Left renal pelvis (tissue), 4 donors: ENCODE data around the gene CLPX. TPM values are rescaled to one million over a fixed set of nuclear protein-coding genes. Genes with fewer than 3 reads are reported as not detected.
"Not testable (repeated sequence)": the region's sequence is repeated elsewhere in the genome, so short reads cannot be mapped to it uniquely, and the experiment has no call there.

Experiments used
- DNase-seq, 4 donors: peaks; one replicate each; pipeline ENCODE4 v3.0.0-alpha.2; 2013; ENCODE audit warnings: low read depth in 4 of 4, low spot score in 3 of 4
- polyA plus RNA-seq, 4 donors: library from polyadenylated mRNA; unstranded; fragments of 120-200 nt; gene quantifications; one replicate each; pipeline ENCODE4 v1.2.1, GENCODE V29; 2013; ENCODE audit not compliant: insufficient read length in 4 of 4

The CLPX gene
- 10 to 100 TPM; 50.8 to 73.0 (median 71.4) TPM for polyA plus RNA-seq

GRCh38 chr15:65184868-65185717 is at the start of gene CLPX:
Gene CLPX (minus strand): TSS chr15:65185342. CDS start chr15:65185153, 189 bp downstream.
- DNase-seq: peak; percentile 83 to 92 (median 88)

GRCh38 chr15:65233696-65234095 is 48.6 kb upstream of the CLPX start:
- DNase-seq: no peak

GRCh38 chr15:65232520-65232919 is 47.4 kb upstream of the CLPX start:
- DNase-seq: no peak

- DNase-seq: no peak
Observed at GRCh38 chr15:65231306-65231705, 46.2 kb upstream of the CLPX start.

- not testable (repeated sequence) for DNase-seq
Observed at GRCh38 chr15:65226901-65227300, 41.8 kb upstream of the CLPX start.

- no peak for DNase-seq
Observed at GRCh38 chr15:65226221-65226620, 41.1 kb upstream of the CLPX start.

GRCh38 chr15:65223996-65224395 is 38.9 kb upstream of the CLPX start:
- no peak for DNase-seq

GRCh38 chr15:65222891-65223290 is 37.7 kb upstream of the CLPX start:
- DNase-seq: no peak

GRCh38 chr15:65221697-65222096 is 36.6 kb upstream of the CLPX start:
- no peak for DNase-seq

GRCh38 chr15:65219137-65219536 is 34.0 kb upstream of the CLPX start:
- no peak for DNase-seq

GRCh38 chr15:65217526-65218482 is 32.7 kb upstream of the CLPX start:
- DNase-seq: no peak

- DNase-seq: no peak
Observed at GRCh38 chr15:65215496-65215895, 30.4 kb upstream of the CLPX start.

- DNase-seq: no peak
Observed at GRCh38 chr15:65214010-65214409, 28.9 kb upstream of the CLPX start.

- no peak for DNase-seq
Observed at GRCh38 chr15:65213241-65213640, 28.1 kb upstream of the CLPX start.

GRCh38 chr15:65212097-65212496 is 27.0 kb upstream of the CLPX start:
- DNase-seq: no peak

GRCh38 chr15:65211482-65211982 is 26.4 kb upstream of the CLPX start:
- peak; percentile 52 to 73 (median 61) for DNase-seq

- DNase-seq: no peak
Observed at GRCh38 chr15:65210770-65211481, 25.8 kb upstream of the CLPX start, which contains the start of gene CILP. Gene CILP (minus strand): TSS chr15:65211473. CDS start chr15:65209755, 1,718 bp downstream.

- DNase-seq: no peak
Observed at GRCh38 chr15:65209701-65210643, 24.8 kb upstream of the CLPX start.

GRCh38 chr15:65208647-65209046 is 23.5 kb upstream of the CLPX start:
- DNase-seq: no peak
